NCI-H1417 treated with DMSO at 0.1 percent for 48 hours (cell line): ENCODE measurements around the gene MEF2B.

ENCODE experiments used
- DNase-seq: peaks from one replicate; lab custom pipeline; 2025; lab: John Stamatoyannopoulos, UW

Gene MEF2B

GRCh38 chr19:19098084-19098702, 71.9 kb downstream of the MEF2B start:
- DNase-seq, result no peak

- DNase-seq, result no peak
Measured at GRCh38 chr19:19096641-19097627, 73.1 kb downstream of the MEF2B start.

- no peak for DNase-seq
Measured at GRCh38 chr19:19095691-19096090, 74.4 kb downstream of the MEF2B start.
